Right renal cortex interstitium (tissue), 3 donors: ENCODE measurements around the gene ABCC6. TPM values are rescaled to one million over a fixed set of nuclear protein-coding genes. Genes with fewer than 3 reads are reported as not detected.
"Not testable (repeated sequence)": the region's sequence is repeated elsewhere in the genome, so short reads cannot be mapped to it uniquely, and the experiment has no call there.

Source experiments
- DNase-seq, 3 donors: peaks; one replicate each; pipeline ENCODE4 v3.0.0-alpha.2; 2013; ENCODE audit warnings: low read depth in 3 of 3, low spot score in 2 of 3
- polyA plus RNA-seq, 3 donors: library from polyadenylated mRNA; unstranded; fragments of 120-200 nt; gene quantifications; one replicate each; pipeline ENCODE4 v1.2.1, GENCODE V29; 2013; ENCODE audit not compliant: insufficient read length in 3 of 3

The ABCC6 gene
- polyA plus RNA-seq, 3 donors, result 14.0 to 26.1 (median 15.2) TPM

DNA sequence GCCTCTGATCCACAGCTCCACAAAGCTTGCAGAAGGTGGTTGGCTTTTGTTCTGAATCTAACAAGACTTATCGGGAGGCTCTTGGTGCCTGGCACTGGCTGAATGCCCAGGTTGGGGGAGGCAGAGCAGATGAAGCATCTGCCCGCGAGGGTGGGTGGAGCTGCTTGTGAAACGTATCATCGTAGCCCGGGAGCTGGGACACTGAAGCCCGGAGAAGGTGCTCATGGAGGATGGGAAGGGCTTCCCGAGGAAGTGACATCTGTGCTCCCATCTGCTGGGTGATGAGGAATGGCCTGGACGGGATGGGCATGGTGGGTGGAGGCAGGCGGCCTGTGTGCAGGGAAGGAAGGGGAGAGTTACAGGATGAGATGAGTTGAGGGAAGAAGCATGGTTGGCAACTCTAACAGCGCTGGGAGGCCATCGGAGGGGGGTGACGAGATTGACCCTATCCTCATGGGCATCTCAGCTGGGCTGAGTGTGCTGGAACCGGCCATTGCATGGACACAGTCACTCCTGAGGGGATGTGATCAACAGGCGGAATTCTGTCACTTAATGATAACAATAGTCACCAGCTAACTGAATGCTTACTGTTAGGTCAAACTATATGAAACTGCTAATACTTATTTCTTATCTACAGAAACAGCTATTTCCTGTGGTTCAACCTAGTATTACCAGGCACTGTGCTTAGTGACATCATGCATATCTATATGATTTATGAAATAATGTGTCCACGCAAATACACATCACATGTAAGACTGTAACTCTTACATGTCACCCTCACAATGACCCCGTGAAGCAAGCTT, 102.7 kb downstream of the ABCC6 start:
- DNase-seq, result no peak

DNA sequence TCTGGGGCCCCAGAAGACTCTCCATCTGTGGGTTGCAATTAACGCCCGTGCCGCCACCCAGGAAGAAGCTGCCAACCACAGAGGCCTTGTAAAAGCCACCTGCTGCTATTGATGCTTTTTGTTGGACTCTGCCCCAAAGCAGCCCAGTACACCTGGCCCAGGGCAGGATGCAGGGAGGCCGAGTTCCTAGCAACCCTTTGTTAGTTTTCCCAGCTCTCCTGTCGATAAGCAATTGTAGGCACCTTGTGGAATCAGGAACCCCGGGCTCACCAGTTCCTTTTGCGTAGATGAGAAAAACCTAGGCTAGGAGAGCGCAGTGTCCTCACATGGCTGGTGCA, 103.3 kb downstream of the ABCC6 start:
- no peak for DNase-seq

DNA sequence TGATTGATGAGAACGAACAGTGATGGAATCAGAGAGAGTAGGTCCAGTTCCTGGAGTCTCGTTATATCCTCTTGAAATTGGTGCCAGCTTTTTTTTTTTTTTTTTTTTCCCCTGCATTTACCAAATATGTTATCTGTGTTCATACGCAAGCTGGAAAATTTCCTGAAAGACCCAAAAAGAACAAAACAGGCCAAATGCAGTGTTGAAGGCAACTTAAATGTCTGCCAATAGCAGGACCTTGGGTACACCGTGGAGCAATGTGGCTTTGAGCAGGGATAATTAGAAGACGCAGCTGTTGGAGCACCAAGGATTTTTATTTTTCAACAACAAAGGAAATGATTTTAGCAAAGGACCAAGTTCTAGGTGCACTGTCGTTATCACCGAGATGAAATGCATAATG, 105.0 kb downstream of the ABCC6 start:
- no peak for DNase-seq

DNA sequence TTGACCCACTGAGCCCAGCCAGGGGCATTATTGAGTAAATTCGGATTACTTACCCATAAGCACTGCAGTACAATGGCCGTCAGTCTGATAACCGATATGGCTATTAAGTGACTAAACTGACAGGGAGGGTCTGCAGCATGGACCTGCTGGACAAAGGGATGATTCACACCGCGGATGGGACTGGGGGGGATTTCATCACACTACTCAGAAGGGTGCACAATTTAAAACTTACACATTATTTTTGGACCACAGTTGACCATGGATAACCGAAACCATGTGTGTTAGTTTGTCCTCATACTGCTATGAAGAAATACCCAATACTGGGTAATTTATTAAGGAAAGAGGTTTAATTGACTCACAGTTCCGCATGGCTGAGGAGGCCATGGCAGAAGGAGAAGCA, 106.5 kb downstream of the ABCC6 start:
- no peak for DNase-seq

DNA sequence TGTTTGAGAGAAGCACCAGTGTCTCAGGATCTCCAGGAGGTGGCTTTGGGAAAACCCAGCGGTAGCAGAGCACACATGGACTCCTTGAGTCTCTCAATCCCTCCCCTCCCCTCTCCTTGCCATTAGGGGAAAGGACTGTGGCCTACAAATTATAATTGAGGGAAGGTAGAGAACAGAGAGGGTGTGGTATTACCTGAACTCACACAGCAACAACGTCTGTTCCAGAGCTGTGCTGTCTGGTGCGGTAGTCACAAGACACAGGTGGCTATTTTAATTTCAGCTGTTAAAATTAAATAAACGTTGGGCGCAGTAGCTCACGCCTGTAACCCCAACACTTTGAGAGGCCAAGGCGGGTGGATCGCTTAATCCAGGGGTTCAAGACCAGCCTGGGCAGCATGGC, 110.2 kb downstream of the ABCC6 start:
- DNase-seq, result no peak

DNA sequence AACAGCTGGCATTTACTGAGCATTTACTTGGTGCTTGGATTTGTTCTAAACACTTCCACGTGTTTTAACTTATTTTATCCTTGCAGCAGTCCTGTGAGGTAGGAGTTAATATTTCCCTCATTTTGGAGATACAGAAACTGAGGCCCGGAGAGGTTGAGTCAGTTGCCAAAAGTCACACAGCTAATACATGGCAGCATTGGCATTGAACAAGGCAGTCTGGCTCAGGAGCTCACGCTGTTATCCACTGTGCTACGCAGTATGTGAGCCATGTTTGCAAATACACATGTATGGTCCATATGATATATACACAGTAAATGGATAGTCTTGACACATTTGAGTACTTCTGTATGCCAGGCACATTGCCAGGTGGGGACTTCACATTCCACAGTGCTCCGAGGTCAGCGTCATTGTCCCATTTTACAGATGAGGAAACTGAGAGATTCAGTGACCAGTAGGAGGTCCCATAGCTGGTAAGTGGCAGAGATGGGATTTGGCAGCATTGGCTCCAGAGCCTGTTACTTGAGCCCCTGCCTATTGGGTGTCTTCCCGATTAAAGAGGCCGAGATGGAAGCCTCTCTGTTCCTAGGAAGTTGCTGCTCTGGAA, 110.7 kb downstream of the ABCC6 start:
- DNase-seq, result no peak

DNA sequence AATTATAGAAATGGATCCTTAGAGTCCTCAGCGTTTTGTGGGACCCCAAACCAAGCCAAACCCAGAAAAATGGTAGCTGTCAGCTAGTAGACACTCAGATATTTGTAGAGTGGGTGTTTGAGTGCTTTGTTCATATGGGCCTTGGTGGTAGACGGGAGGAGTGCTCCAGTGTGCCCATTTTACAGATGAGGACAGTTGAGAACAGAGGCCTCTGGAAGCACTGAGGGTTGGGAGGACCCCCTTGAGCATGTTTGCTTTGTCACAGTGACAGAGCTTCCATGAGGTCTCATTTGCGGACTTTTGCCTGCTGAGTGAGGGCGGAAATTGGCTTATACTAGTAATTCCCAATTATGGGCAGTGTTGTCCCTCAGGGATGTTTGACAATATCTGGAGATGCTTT, 111.7 kb downstream of the ABCC6 start:
- no peak for DNase-seq

DNA sequence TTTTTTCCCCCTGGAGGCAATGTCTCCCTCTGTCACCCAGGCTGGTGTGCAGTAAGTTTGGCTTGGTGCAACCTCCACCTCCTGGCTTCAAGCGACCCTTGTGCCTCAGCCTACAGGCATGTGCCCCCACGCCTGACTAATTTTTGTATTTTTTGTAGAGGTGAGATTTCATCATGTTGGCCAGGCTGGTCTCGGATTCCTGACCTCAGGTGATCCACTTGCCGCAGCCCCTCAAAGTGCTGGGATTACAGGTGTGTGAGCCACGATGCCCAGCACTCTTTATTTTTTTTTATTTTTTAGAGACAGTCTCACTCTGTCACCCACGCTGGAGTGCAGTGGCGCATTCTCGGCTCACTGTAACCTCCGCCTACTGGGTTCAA, 113.2 kb downstream of the ABCC6 start:
- DNase-seq, result no peak

DNA sequence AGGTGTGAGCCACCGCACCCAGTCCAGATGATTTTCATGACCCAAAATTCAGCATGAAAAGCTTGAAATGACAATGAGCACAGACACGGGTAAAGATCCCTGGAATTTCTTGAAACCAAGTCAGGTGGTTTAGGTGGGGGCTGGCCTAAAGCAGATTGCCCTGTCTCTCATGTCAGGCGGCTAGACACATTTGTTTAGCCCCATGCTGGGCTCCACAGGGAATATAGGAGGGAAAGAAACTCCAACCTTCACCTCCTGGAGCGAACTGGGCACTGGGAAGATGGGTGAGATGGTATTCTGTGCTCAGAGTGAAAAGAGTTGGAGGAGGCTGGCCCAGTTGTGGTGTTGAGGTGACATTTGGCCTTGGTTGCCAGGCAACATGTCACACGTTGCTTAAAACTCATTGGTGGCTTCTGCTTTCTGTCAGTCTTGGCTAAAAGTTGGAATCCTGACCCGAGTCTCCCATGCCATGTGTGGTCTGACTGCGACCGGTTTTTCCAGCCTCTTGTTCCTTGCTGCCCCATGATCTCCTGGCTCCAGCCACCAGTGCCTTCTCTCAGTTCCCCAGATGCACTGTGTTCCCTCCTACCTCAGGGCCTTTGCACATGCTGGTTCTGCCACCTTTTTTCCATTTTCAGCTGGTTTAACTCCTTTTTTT, 113.7 kb downstream of the ABCC6 start:
- DNase-seq, result no peak

DNA sequence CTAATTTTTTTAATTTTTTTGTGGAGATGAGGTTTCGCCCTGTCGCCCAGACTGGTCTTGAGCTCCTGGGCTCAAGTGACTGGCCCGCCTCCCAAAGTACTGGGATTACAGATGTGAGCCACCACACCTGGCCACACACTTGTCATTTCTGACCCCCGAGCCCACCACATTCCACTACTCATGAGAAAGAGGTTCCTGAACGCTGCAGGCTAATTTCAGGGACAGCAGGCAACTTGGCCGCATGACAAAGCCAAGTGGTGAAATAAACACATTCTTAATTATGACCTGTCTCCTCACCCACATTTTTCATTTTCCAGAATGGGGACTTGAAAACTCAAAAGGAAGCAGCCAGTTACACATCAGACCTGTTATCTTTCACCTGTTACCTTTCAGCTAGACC, 114.5 kb downstream of the ABCC6 start:
- DNase-seq, result no peak

DNA sequence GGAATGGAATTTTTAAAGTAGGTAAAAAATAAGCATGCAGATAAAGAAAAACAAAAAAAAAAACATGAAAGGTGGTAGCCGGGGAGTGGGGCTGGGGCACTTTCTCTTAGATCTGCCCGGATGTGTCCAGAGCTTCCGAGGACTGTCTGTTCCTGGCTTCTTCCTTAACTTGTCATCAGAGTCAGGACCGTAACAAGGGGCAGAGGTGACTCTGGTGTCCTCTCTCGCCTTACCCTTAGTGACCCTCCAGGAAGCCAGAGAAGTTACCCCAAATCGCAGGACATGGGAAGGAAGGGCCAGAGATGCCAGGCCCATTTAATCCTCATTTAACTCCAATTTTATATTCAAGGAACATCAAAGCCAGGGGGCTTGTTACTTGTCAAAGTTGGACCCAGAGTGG, 115.5 kb downstream of the ABCC6 start:
- no peak for DNase-seq

DNA sequence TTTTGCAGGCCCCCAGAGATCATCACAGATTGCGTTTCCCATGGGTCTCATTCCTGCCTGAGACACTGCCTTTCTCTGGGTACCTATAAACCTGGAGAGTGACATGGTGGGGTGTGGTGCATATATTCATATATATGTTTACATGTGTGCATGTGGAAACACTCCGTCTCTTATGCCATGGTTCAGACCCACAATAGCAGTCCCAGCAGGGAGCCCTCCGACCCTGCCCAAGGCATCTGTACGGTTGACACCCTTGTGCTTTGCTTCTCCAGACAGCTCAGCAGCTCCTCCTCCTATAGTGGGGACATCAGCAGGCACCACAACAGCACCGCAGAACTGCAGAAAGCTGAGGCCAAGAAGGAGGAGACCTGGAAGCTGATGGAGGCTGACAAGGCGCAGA, 116.8 kb downstream of the ABCC6 start:
- DNase-seq, result no peak

DNA sequence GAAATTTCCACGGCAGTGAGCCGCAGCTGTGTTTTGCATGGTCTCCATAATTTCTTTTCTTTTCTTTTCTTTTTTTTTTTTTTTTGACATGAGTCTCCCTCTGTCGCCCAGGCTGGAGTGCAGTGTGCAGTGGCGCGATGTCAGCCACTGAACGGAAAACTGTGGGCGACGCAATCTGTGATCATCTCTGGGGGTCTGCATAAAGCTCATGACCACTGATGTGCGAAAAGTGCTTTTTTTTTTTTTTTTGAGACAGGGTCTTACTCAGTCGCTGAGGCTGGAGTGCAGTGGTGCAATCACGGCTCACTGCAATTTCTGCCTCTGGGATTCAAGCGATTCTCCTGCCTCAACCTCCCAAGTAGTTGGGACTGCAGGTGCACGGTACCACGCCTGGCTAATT, 117.6 kb downstream of the ABCC6 start:
- no peak for DNase-seq

DNA sequence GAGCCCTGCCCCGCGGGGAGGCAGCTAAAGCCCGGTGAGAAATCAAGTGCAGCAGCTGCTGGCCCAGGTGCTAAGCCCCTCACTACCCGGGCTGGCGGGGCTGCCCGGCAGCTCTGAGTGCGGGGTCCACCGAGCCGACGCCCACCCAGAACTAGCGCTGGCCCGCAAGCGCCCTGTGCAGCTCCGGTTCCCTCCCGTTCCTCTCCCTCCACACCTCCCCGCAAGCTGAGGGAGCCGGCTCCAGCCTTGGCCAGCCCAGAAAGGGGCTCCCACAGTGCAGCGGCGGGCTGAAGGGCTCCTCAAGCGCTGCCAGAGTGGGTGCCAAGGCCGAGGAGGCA, 118.5 kb downstream of the ABCC6 start:
- DNase-seq, result not testable (repeated sequence)

DNA sequence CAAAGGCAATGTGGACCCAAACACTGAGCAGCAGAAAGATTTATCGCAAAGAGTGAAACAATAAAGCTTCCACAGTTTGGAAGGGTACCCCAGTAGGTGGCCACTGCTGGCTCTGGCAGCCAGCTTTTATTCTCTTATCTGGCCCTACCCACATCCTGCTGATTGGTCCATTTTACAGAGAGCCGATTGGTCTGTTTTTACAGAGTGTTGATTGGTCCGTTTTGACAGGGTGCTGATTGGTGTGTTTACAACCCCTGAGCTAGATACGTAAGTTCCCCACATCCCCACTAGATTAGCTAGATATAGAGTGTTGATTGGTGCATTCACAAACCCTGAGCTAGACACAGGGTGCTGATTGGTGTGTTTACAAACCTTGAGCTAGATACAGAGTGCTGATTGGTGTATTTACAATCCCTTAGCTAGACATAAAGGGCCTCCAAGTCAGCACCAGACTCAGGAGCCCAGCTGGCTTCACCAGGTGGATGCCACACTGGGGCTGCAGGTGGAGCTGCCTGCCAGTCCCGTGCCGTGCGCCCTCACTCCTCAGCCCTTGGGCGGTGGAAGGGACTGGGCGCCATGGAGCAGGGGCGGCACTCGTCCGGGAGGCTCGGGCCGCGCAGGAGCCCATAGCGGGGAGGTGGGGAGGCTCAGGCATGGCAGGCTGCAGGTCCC, 119.0 kb downstream of the ABCC6 start:
- DNase-seq, result not testable (repeated sequence)

DNA sequence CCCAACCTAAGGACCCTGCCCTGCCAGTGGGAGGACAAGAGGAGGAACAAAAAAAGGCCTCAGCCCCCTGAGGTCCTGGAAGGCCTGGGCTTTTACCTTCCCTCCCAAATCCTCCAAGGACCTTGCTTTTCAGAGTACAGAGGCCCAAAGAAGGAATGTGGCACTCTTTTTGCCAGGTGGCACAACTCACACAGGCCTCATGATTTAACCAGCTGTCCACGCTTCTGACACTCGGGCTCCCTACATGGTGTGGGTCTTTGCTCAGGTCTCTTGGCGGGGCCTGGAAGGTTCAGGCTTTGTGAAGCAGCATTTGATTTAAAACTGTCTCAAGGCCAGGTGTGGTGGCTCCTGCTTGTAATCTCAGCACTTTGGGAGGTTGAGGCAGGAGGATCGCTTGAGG, 120.6 kb downstream of the ABCC6 start:
- no peak for DNase-seq

DNA sequence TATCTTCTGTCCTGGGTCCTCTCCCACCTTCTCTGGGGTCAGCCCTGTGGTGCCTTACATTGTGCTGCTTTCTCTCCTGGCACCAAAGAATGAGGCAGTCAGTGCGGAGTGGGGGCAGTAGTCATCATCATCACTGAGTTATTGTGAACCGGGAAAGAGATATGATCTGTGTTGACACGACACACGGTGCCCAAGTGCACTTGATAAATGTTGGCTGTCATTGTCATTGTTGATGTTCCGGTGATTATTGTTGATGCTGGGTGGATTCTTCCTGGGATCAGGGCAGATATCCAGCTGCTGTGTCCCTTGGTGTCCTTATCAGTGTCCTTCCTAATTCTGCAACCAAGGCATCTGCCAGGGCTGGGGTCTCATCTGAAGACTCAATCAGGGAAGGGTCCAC, 121.7 kb downstream of the ABCC6 start:
- DNase-seq, result no peak

DNA sequence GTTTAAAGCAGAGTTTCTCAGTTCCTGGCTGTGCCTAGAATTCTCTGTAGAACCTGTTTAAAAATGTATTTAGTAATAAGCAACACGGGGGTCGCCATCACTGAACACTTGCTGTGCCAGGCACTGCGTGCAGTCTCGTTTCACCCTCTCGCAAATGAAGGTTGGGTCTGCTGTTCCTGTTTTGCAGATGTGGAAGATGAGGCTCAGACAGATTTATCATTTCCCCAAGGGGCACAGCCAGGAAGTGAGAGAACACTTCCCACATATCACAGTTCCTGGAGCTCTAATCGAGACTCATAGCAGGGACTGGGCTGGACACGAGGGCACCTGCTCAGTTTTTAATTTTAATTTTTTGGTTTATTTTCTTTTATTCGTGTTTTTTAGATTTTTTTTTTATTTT, 122.7 kb downstream of the ABCC6 start:
- no peak for DNase-seq

DNA sequence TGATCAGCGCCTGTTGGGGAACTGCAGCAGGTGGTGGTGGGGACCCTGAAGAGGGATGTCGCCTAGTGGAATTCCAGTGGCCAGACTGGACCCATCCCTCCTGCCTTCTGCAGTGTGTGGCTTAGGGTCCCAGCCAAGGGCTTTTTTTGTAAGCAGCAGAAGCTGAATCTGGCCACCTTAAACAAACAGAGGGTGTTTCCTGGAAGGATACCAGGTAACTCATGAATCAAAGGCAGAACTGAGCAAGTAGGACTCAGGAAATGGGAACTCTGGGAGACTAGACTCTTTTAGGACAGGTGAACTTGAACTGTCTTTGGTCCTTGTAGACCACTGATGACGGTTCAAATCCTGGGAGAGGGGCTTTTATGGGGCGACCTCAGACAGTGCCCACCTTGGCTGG, 124.0 kb downstream of the ABCC6 start:
- DNase-seq, result no peak
